GM12878 (cell line): ENCODE data around the gene CAPN2. TPM values are rescaled to one million over a fixed set of nuclear protein-coding genes. Genes with fewer than 3 reads are reported as not detected.

ENCODE experiments used
- ATAC-seq: fragments of 200-7000 bp; cut with Tn5 transposase; 3 replicates; pipeline ENCODE4 v1.9.1; 2020; ENCODE audit warnings: mild to moderate bottlenecking, moderate library complexity
- BruUV-seq: library from RNA; stranded (reverse); fragments of 400-500 nt; replicated peaks from 2 replicates; lab custom pipeline; 2021; lab: Mats Ljungman, UMichigan
- CTCF ChIA-PET: fragments of 300-600 bp; sonication (Branson Sonifier 250); formaldehyde crosslinking; extraction: SDS; loops from one replicate; lab custom pipeline; 2021; ENCODE audit warnings: inconsistent platforms; lab: Yijun Ruan, JAX
- POLR2A ChIA-PET: fragments of 350-600 bp; formaldehyde crosslinking; extraction: SDS; loops from one replicate; lab custom pipeline; 2021; ENCODE audit warnings: inconsistent platforms; lab: Charles Lee
- RAD21 ChIA-PET: fragments of 300-600 bp; sonication (Branson Sonifier 250); formaldehyde crosslinking; loops from one replicate; lab custom pipeline; 2023; ENCODE audit warnings: antibody characterized with exemption; ENCODE audit not compliant: unreplicated experiment; lab: Charles Lee
- SMC1A ChIA-PET: fragments of 300-600 bp; sonication (Branson Sonifier 250); formaldehyde crosslinking; loops from one replicate; lab custom pipeline; 2023; ENCODE audit not compliant: unreplicated experiment, uncharacterized antibody; lab: Charles Lee
- DNase-seq: peaks from one replicate; pipeline ENCODE4 v3.0.0-alpha.2; 2011; ENCODE audit warnings: low read depth, low spot score
- FAIRE-seq: peaks from 3 replicates; lab custom pipeline; 2011; peaks lifted over from hg19 to GRCh38; lab: Jason Lieb, UNC
- H2AFZ ChIP-seq: 2 replicates; pipeline ENCODE4 v1.6.0; 2011; ENCODE audit warnings: low read depth, low read length, control low read depth; ENCODE audit not compliant: control insufficient read depth
- H3K27ac ChIP-seq: 2 replicates; pipeline ENCODE4 v1.5.1; 2011; ENCODE audit warnings: control low read depth; ENCODE audit not compliant: control insufficient read depth, insufficient read depth
- H3K27me3 ChIP-seq, 2 experiments: replicated peaks in 1 of 2; 2 replicates each; pipeline versions ENCODE4 v1.6.0 to v1.6.1; 2011; ENCODE audit warnings: low read length in 1 of 2; ENCODE audit not compliant: control insufficient read depth in 2 of 2, insufficient read depth in 2 of 2
- H3K36me3 ChIP-seq, 2 experiments: 2 replicates each; pipeline ENCODE4 v1.5.1; 2011; ENCODE audit warnings: low read length in 1 of 2; ENCODE audit not compliant: control insufficient read depth in 2 of 2, insufficient read depth in 2 of 2
- H3K4me1 ChIP-seq: 2 replicates; pipeline ENCODE4 v1.6.1; 2011; ENCODE audit warnings: mild to moderate bottlenecking, low read length, moderate library complexity, mixed read lengths; ENCODE audit not compliant: control insufficient read depth, insufficient read depth
- H3K4me2 ChIP-seq: 2 replicates; pipeline ENCODE4 v1.6.0; 2011; ENCODE audit warnings: control low read depth; ENCODE audit not compliant: control insufficient read depth, insufficient read depth
- H3K4me3 ChIP-seq: fragments of 200-600 bp; sonication (generic); 2 replicates; pipeline ENCODE4 v1.5.1; 2016
- H3K79me2 ChIP-seq: 2 replicates; pipeline ENCODE4 v1.6.0; 2011; ENCODE audit warnings: low read length; ENCODE audit not compliant: control insufficient read depth, insufficient read depth
- H3K9ac ChIP-seq: 2 replicates; pipeline ENCODE4 v1.8.0; 2011; ENCODE audit warnings: low read length, control low read depth, mixed read lengths; ENCODE audit not compliant: control insufficient read depth, insufficient read depth
- H3K9me3 ChIP-seq: replicated peaks from 3 replicates; pipeline ENCODE4 v1.5.1; 2011; ENCODE audit warnings: mild to moderate bottlenecking, low read length; ENCODE audit not compliant: control insufficient read depth, insufficient read depth
- H4K20me1 ChIP-seq: 2 replicates; pipeline ENCODE4 v1.6.0; 2011; ENCODE audit not compliant: control insufficient read depth, insufficient read depth
- BRCA1 ChIP-seq: IDR thresholded peaks from 2 replicates; pipeline ENCODE4 v1.6.1; 2011; ENCODE audit warnings: low read depth, low read length, improper control_type of control experiment
- JUND ChIP-seq: IDR thresholded peaks from 2 replicates; pipeline ENCODE4 v1.6.1; 2012; ENCODE audit warnings: low read depth, mild to moderate bottlenecking, low read length, improper control_type of control experiment, moderate library complexity
- RELA ChIP-seq: fragments of 450-650 bp; IDR thresholded peaks from 2 replicates; pipeline ENCODE4 v1.8.0; 2014; ENCODE audit warnings: borderline replicate concordance; ENCODE audit not compliant: partially characterized antibody
- ZBED1 ChIP-seq: IDR thresholded peaks from 2 replicates; pipeline ENCODE4 v1.6.1; 2016; ENCODE audit warnings: borderline replicate concordance
- WGBS: methylation state at CpG from one replicate; pipeline ENCODE4 v1.1.6; 2016; ENCODE audit warnings: low lambda C conversion rate; ENCODE audit not compliant: insufficient replicate concordance, insufficient coverage; ENCODE audit errors: missing lambda C conversion rate; 5-methylcytosine and 5-hydroxymethylcytosine counted together
- in situ Hi-C: fragments of 300-500 bp; cut with MboI; formaldehyde crosslinking; loops from 9 replicates; pipeline ENCODE4 v1.14.3; 2018; ENCODE audit warnings: mixed read lengths
- intact Hi-C: fragments of 100-400 bp; cut with micrococcal nuclease; formaldehyde crosslinking; loops from one replicate; pipeline ENCODE4 v1.14.2; 2022; ENCODE audit not compliant: unreplicated experiment
- polyA plus RNA-seq, 11 experiments: library from polyadenylated mRNA; depleted of rRNA in 4 of 11; unstranded in 6 of 11; stranded (reverse) in 5 of 11; fragments of >200 nt; fragmentation: Nextera tagmentation in 4 of 11; fragmentation: Illumina TruSeq in 1 of 11; extraction: Ambion mirVana in 4 of 11; extraction: Trizol in 1 of 11; gene quantifications; 1 replicate in 1 of 11; 2 replicates in 10 of 11; pipeline versions ENCODE4 v1.2.1 to v1.2.3, GENCODE V29; 2011 to 2016; ENCODE audit warnings: inconsistent platforms in 2 of 11, missing spikeins in 2 of 11, low read depth in 1 of 11
- total RNA-seq, 4 experiments: library from RNA; depleted of rRNA in 3 of 4; stranded (reverse); fragments of >200 nt in 3 of 4; fragmentation: Illumina TruSeq in 1 of 4; extraction: Trizol in 1 of 4; gene quantifications; 2 replicates each; pipeline versions ENCODE4 v1.2.1 to v1.2.3, GENCODE V29; 2013 to 2021
- TF ChIP-seq, protein P1 (sequence below): fragments of 150-350 bp; IDR thresholded peaks from 2 replicates; pipeline ENCODE4 v1.6.1; 2014; ENCODE audit warnings: mild to moderate bottlenecking, low read depth, low read length

CAPN2 gene
- total and polyA plus RNA-seq, 10 of the 15 experiments (the other 5 are each of a cell fraction or from before 2014, with no cell fraction given): 6.0 to 21.4 (median 16.6) TPM

DNA sequence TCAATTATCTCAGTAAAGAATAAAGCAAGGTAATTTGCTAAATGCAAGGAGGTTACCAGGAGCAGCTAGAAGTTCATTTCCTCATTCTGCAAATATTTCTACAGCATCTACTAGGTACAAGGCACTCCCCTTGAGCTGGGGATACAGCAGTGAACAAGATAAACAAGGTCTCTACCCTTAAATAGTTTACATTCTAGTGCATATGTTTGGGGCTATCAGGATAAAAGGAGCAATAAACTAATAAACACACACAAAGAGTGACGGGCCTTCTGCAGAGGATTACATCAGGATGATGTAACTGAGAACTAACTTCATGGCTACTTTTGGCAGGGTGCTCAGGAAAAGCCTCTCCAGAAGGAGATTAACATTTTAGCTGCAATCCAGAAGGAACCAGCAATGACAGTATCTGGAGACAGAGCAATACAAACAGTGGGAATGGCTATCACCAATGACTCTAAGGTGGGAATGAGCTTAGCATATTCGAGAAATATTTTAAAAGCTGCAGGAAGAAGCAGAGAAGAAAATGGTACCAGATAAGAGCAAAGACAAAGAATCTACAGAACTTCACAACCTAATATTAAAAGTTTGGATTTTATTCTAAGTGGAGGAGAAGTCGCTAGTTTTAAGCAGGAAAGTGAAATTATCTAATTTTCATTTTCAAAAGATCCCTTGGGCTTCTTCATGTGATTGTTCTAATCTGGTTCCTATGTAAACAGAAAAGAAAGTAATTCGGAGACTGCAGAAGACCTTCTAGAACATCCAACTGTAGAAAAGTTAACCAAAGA, 107.6 kb downstream of the CAPN2 start:
- H3K27ac ChIP-seq: no peak overlapping the region
- ChIA-PET RAD21 (no interaction called here), SMC1A (no interaction called here), POLR2A (no interaction called here), CTCF (no interaction called here)
- intact Hi-C loops: no loop called here
- BruUV-seq: no TSS peak
- no peaks in the 10 kb centered on the region for H3K9me3 ChIP-seq
- 73% methylated on average over 4 of the region's 4 CpGs for WGBS
- no peaks in the 10 kb centered on the region for H3K4me1 ChIP-seq
- no peak overlapping the region for H3K9ac ChIP-seq
- no peaks in the 10 kb centered on the region for H3K36me3 ChIP-seq
- in situ Hi-C loops: loop anchor here (25.0 kb wide), 1 partner anchor 517 kb away; the partner anchor contains the start of gene NVL
- H3K27me3 ChIP-seq: no peaks in the 10 kb centered on the region
- ATAC-seq (no peak), FAIRE-seq (no peak), DNase-seq (no peak)
- no peaks in the 10 kb centered on the region for H4K20me1 ChIP-seq
- no peak overlapping the region for H3K4me3 ChIP-seq
- no peak overlapping the region for H3K4me2 ChIP-seq
- no peaks in the 10 kb centered on the region for H3K79me2 ChIP-seq
- no peak overlapping the region for H2AFZ ChIP-seq
- no peak for TF ChIP-seq ZBED1
- no peak for TF ChIP-seq JUND

DNA sequence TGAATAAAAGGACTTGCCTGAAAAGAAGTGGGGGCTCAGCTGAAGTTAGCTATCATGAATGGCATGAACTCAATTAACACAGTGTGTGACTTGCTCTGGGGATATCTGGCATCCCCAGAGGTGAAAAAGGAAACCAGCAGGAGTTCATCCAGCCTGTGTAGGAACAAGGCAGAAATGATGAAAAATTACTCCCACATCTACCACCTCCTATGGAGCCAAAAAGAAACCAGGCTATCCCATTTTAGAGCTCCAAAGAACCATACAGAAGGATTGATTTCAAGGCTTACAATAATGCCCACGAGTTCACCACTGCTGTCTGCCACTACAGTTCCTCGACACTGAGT, 108.1 kb downstream of the CAPN2 start:
- Histone ChIP-seq H3K36me3 (no peaks in the 10 kb centered on the region), H3K4me1 (no peaks in the 10 kb centered on the region), H3K79me2 (no peaks in the 10 kb centered on the region), H3K9me3 (no peaks in the 10 kb centered on the region), H3K9ac (no peak overlapping the region), H3K27ac (no peak overlapping the region), H3K4me3 (no peak overlapping the region), H2AFZ (no peak overlapping the region), H4K20me1 (no peaks in the 10 kb centered on the region), H3K4me2 (no peak overlapping the region), H3K27me3 (no peaks in the 10 kb centered on the region)
- ChIA-PET CTCF (no interaction called here), RAD21 (no interaction called here), POLR2A (no interaction called here), SMC1A (no interaction called here)
- intact Hi-C loops: no loop called here
- in situ Hi-C loops: loop anchor here (25.0 kb wide), 1 partner anchor 517 kb away; the partner anchor contains the start of gene NVL
- no peak for FAIRE-seq
- no peak for DNase-seq
- WGBS: 65% methylated on average over 2 of the region's 2 CpGs
- no TSS peak for BruUV-seq
- TF ChIP-seq BRCA1 (no peak), RELA (no peak)
- TF ChIP-seq, protein P1, sequence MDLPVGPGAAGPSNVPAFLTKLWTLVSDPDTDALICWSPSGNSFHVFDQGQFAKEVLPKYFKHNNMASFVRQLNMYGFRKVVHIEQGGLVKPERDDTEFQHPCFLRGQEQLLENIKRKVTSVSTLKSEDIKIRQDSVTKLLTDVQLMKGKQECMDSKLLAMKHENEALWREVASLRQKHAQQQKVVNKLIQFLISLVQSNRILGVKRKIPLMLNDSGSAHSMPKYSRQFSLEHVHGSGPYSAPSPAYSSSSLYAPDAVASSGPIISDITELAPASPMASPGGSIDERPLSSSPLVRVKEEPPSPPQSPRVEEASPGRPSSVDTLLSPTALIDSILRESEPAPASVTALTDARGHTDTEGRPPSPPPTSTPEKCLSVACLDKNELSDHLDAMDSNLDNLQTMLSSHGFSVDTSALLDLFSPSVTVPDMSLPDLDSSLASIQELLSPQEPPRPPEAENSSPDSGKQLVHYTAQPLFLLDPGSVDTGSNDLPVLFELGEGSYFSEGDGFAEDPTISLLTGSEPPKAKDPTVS: no peak
- ATAC-seq: no peak
